Gastroesophageal sphincter (tissue), 3 donors: ENCODE measurements around the gene PHACTR1.

Experiments
- EP300 ChIP-seq: sonication (generic); formaldehyde crosslinking; IDR thresholded peaks from one replicate; pipeline ENCODE4 v1.6.1; 2017; ENCODE audit warnings: antibody characterized with exemption, mild to moderate bottlenecking
- TF ChIP-seq, protein P1 (sequence below), 4 experiments: fragments of 200-600 bp in 2 of 4; fragments of 450-650 bp in 2 of 4; sonication (generic) in 1 of 4; IDR thresholded peaks; one replicate each; pipeline ENCODE4 v1.5.1; 2017 to 2019; ENCODE audit warnings: antibody characterized with exemption in 4 of 4, mild to moderate bottlenecking in 2 of 4, moderate library complexity in 2 of 4

DNA sequence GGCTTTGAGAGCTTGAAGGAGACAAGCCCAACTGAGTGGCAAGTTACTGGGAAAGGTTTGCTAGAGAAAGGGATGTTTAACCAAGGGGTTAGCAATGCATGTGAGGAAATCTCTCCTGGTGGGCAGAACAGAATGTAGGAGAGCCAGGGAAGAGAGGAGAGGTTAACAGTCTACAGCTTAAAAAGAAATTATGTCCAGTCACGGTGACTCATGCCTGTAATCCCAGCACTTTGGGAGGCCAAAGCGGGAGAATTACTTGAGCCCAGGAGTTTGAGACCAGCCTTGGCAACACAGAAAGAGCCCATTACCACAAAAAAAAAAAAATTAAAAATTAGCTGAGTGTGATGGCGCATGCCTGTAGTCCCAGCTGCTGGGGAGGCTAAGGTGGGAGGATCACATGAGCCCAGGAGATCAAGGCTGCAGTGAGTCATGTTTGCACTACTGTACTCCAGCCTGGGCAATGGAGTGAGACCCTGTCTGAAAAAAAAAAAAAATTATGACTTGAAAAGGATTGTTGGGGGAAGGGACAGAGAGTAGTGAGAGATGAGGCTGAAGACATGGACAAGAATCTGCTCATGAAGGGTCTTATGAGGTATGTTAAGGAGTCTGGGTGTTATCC is 346.8 kb downstream of the PHACTR1 start:
- TF ChIP-seq EP300: no peak
- TF ChIP-seq, protein P1, sequence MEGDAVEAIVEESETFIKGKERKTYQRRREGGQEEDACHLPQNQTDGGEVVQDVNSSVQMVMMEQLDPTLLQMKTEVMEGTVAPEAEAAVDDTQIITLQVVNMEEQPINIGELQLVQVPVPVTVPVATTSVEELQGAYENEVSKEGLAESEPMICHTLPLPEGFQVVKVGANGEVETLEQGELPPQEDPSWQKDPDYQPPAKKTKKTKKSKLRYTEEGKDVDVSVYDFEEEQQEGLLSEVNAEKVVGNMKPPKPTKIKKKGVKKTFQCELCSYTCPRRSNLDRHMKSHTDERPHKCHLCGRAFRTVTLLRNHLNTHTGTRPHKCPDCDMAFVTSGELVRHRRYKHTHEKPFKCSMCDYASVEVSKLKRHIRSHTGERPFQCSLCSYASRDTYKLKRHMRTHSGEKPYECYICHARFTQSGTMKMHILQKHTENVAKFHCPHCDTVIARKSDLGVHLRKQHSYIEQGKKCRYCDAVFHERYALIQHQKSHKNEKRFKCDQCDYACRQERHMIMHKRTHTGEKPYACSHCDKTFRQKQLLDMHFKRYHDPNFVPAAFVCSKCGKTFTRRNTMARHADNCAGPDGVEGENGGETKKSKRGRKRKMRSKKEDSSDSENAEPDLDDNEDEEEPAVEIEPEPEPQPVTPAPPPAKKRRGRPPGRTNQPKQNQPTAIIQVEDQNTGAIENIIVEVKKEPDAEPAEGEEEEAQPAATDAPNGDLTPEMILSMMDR (IDR thresholded peaks at IDR 0.05): no peak
